ENCODE results near the gene DENND1A. TPM values are rescaled to one million over a fixed set of nuclear protein-coding genes. Genes with fewer than 3 reads are reported as not detected.
A peak's percentile ranks its signal among the peaks of the same experiment; 100 is the strongest.

Gene DENND1A
- total RNA-seq, 2 donors from 2014 or later: 19.3 to 22.8 TPM

DNA sequence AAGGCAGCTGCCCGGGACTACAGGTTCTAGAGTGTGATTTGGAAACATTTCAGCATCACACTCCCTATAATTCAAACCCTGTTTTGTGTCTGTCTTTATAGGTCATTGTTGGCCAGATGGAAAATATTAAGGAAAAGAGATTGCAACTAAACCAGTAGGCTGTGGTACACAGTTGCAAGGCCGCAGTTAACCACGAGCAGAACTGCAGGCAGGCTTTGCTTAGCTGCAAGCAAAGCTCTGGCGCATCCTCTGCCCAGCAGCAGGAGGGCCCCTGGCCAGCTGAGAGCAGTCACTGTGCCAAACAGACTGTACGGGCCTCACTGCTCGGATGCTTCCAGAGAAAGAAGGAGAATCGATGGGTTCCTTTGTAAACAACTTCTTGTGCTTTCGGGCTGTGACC lies 204.5 kb downstream of the DENND1A start:
- H3K27me3 Mint-ChIP-seq: no peaks in the 10 kb centered on the region
- peaks cover 10% of the 10 kb centered on the region for H3K4me1 Mint-ChIP-seq
- ATAC-seq (replicated peaks): no peak
- no peak overlapping the region for H3K4me3 Mint-ChIP-seq
- no peak overlapping the region for H3K27ac Mint-ChIP-seq
- H3K9me3 Mint-ChIP-seq: peaks cover 12% of the 10 kb centered on the region
- H3K36me3 Mint-ChIP-seq (ENCODE audit: low read depth): peaks cover 16% of the 10 kb centered on the region

DNA sequence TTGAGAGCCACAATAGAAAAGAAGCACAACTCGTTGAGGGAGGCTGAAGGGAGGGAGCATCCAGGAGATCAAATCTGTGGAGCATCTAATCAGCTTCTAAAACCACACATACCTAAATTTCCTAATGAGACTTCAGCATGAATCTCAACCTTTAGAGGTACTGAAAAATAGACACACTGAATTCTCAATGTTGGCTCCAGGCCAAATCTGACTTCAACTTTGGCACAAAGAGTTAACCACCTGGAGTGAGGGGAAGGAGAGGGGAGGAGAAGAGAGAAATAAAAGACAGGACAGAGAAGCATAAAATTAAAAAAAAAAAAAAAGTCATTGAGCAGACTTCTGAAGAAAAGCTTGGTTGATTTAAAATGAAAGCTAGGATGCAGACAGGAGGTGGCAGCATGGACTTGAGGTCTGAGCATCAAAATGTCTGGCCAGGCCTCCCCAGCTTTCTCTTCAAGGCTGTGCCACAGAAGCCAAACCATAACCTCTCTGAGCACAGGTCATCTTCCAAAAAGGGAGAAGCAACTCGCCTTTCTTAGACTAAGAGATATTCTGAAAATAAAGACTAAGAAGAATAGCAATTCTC lies 205.6 kb downstream of the DENND1A start:
- no peaks in the 10 kb centered on the region for H3K27me3 Mint-ChIP-seq
- H3K36me3 Mint-ChIP-seq (ENCODE audit: low read depth): peaks cover 14% of the 10 kb centered on the region
- no peak for ATAC-seq (replicated peaks)
- H3K27ac Mint-ChIP-seq: no peak overlapping the region
- H3K4me3 Mint-ChIP-seq: no peak overlapping the region
- H3K9me3 Mint-ChIP-seq: peaks cover 12% of the 10 kb centered on the region
- H3K4me1 Mint-ChIP-seq: peaks cover 10% of the 10 kb centered on the region

DNA sequence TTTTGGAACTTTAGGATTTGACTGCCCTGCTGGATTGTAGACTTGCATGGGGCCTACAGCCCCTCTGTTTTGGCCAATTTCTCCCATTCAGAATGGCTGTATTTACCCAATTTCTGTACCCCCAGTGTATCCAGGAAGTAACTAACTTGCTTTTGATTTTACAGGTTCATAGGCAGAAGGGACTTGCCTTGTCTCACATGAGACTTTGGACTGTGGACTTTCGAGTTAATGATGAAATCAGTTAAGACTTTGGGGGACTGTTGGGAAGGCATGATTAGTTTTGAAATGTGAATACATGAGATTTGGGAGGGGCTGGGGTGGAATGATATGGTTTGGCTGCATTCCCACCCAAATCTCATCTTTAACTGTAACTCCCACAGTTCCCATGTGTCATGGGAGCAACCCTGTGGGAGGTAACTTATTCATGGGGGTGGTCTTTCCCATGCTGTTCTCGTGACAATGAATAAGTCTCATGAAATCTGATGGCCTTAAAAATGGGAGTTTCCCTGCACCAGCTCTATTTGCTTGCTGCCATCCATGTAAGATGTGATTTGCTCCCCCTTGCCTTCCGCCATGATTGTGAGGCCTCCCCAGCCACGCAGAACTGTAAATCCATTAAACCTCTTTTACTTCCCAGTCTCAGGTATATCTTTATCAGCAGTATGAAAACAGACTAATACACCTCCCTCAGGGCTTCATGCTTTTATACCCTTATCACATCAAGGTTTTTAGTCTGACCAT lies 206.6 kb downstream of the DENND1A start:
- no peak overlapping the region for H3K27ac Mint-ChIP-seq
- H3K36me3 Mint-ChIP-seq (ENCODE audit: low read depth): peaks cover 14% of the 10 kb centered on the region
- peaks cover 12% of the 10 kb centered on the region for H3K9me3 Mint-ChIP-seq
- no peak for ATAC-seq (replicated peaks)
- H3K4me1 Mint-ChIP-seq: peaks cover 10% of the 10 kb centered on the region
- H3K27me3 Mint-ChIP-seq: no peaks in the 10 kb centered on the region
- H3K4me3 Mint-ChIP-seq: no peak overlapping the region

DNA sequence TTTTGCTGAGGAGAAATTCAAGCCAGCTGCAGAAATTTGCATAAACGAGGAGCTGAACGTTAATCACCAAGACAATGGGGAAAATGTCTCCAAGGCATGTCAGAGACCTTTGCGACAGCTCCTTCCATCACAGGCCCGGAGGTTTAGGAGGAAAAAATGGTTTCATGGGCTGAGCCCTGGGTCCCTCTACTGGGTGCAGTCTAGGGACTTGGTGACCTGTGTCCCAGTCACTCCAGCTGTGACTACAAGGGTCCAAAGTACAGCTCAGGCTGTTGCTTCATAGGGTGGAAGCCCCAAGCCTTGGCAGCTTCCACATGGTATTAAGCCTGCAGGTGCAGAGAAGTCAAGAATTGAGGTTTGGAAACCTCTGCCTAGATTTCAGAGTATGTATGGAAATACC lies 207.5 kb downstream of the DENND1A start:
- ATAC-seq (replicated peaks): no peak
- Mint-ChIP-seq H3K4me3 (no peak overlapping the region), H3K36me3 (ENCODE audit: low read depth) (peaks cover 14% of the 10 kb centered on the region), H3K9me3 (peaks cover 12% of the 10 kb centered on the region), H3K27ac (no peak overlapping the region), H3K4me1 (peaks cover 10% of the 10 kb centered on the region), H3K27me3 (no peaks in the 10 kb centered on the region)

DNA sequence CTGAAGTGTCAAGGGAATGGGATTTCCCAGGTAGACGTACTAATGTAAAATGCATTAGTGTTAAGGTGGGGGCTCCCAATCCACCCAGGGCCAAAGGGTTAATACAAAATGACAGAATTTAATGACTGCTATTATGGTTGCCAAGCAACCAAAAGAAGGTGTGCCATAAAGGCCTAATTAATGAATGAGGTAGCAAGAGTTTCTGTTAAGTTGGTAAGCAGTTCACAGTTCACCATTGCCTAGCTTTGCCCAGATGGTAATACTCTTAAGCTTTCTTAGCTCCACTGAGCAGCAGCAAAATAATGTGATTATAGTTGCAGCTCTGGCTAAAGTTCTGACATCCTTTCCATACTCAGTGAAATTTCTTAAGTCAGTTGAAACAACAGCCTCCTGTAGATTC lies 211.7 kb downstream of the DENND1A start:
- no peaks in the 10 kb centered on the region for H3K27me3 Mint-ChIP-seq
- peaks cover 3% of the 10 kb centered on the region for H3K9me3 Mint-ChIP-seq
- peaks cover 10% of the 10 kb centered on the region for H3K4me1 Mint-ChIP-seq
- H3K4me3 Mint-ChIP-seq: no peak overlapping the region
- no peak overlapping the region for H3K27ac Mint-ChIP-seq
- H3K36me3 Mint-ChIP-seq (ENCODE audit: low read depth): peaks cover 14% of the 10 kb centered on the region
- ATAC-seq (replicated peaks): no peak

DNA sequence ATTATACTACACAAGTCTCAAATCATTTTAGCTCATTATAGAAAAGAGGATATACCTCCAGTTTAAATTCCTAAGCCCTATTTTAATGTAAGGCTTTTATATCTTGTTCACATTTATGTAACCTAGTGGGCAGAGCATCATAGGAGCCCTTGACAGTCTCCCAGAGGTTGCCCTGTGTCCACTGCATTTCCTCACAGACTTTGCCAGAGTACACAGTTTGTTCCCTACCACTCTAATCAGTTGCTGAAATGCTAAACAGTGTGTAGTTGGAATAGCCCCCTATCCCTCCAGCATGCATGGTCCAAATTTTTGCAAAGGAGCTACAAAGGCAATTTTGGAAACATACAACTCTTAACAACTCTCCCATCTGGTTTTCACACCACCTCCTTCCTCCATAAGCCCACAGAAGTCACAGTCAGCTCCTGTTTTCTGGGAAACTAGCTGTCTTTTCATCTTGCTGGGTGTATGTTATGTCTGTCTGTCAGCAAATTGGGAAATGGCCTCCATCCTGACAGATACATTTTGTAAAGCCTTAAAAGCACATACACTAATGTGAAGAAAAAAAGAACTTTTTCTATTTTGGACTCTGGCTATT lies 212.2 kb downstream of the DENND1A start:
- H3K27me3 Mint-ChIP-seq: no peaks in the 10 kb centered on the region
- peaks cover 14% of the 10 kb centered on the region for H3K36me3 Mint-ChIP-seq (ENCODE audit: low read depth)
- no peak overlapping the region for H3K27ac Mint-ChIP-seq
- no peak for ATAC-seq (replicated peaks)
- H3K9me3 Mint-ChIP-seq: no peaks in the 10 kb centered on the region
- H3K4me3 Mint-ChIP-seq: no peak overlapping the region
- H3K4me1 Mint-ChIP-seq: peaks cover 10% of the 10 kb centered on the region

DNA sequence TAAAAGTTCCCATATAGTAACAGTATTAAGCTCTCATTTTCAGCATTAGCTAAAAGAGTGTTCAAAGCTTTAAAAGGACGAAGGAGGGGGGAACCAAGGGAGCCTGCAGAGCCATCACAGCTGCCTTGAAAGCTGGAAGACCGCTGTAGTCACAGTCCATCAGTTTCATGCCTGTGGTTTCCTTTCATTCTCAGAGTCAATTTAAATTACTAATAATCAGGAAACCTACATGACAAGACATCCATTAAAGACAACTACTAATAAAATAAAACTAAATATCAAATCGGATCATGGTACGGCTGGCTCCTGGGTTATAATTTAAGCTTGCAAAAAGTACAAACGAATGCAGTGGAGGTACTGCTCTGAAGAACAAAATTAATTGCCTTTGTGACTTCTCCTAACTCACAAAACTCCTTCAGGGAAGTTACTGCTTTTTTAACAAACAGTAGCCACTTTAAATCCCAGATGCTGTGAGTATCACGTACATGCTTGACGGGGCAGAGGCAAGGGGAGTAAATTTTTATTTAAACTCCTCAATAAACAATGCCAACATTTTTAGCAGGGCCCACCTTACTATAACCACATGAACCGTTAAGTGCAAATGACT lies 213.5 kb downstream of the DENND1A start:
- no peak overlapping the region for H3K4me3 Mint-ChIP-seq
- peaks cover 4% of the 10 kb centered on the region for H3K4me1 Mint-ChIP-seq
- no peak for ATAC-seq (replicated peaks)
- no peaks in the 10 kb centered on the region for H3K27me3 Mint-ChIP-seq
- no peaks in the 10 kb centered on the region for H3K9me3 Mint-ChIP-seq
- H3K27ac Mint-ChIP-seq: no peak overlapping the region
- peaks cover 6% of the 10 kb centered on the region for H3K36me3 Mint-ChIP-seq (ENCODE audit: low read depth)

DNA sequence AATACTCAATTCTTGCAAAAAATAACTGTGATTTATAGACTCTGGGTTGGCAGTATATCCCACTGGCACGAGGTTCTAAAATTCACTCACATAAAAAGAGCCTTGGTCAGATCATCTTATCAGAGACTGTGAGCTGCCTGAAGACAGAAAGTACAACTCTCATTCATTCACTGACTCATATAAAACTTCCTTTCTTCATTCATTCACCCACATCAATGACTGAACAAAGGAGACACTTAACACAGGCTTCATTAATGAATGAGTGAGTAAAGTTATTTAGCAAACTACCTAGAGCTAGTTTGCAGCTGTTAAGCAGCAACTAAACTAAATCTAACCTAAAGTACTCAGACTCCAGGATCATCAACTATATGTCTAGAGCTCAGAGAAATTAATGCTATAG lies 214.7 kb downstream of the DENND1A start:
- ATAC-seq (replicated peaks): peak; percentile 67
- no peaks in the 10 kb centered on the region for H3K4me1 Mint-ChIP-seq
- H3K27ac Mint-ChIP-seq: no peak overlapping the region
- no peaks in the 10 kb centered on the region for H3K27me3 Mint-ChIP-seq
- H3K36me3 Mint-ChIP-seq (ENCODE audit: low read depth): no peaks in the 10 kb centered on the region
- H3K4me3 Mint-ChIP-seq: no peak overlapping the region
- H3K9me3 Mint-ChIP-seq: no peaks in the 10 kb centered on the region

DNA sequence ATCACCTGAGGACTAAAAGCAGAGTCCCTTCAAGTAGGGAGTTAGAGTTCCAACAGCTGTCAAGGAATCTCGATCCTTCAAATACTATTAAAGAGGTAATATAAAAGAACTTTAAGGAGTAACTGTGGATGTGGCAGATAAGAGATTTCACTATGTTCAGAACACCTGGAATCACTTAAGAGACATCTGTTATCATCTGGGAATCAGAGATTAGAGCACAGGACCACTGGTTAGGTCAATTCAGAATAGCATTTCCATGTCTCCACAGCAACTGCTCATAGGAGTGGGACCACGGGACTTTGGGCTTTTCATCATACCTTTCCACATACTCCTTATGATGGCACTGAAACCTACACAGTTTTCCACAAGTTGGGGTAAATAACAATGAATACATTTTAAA lies 216.6 kb downstream of the DENND1A start:
- no peaks in the 10 kb centered on the region for H3K9me3 Mint-ChIP-seq
- no peak for ATAC-seq (replicated peaks)
- no peaks in the 10 kb centered on the region for H3K36me3 Mint-ChIP-seq (ENCODE audit: low read depth)
- H3K4me3 Mint-ChIP-seq: no peak overlapping the region
- no peaks in the 10 kb centered on the region for H3K27me3 Mint-ChIP-seq
- H3K4me1 Mint-ChIP-seq: no peaks in the 10 kb centered on the region
- H3K27ac Mint-ChIP-seq: no peak overlapping the region

DNA sequence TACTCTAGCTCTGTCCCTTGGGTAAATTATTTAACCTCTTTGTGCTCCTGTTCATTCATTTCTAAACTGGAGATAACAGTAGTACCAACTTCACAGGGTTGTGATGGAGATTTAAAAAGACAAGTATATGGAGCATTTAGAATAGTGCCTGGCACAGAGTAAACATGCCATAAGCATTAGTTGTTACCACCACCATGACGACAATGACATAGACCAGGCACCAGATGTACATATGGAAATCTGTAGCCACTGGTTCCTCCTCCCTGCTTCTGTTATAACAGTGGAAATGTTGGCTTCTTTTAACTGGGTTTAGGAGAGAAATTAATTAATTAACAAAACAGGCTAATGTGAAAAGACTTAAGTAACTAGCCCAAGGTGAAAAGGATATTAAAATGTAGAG lies 217.5 kb downstream of the DENND1A start:
- no peaks in the 10 kb centered on the region for H3K27me3 Mint-ChIP-seq
- no peak for ATAC-seq (replicated peaks)
- H3K27ac Mint-ChIP-seq: no peak overlapping the region

DNA sequence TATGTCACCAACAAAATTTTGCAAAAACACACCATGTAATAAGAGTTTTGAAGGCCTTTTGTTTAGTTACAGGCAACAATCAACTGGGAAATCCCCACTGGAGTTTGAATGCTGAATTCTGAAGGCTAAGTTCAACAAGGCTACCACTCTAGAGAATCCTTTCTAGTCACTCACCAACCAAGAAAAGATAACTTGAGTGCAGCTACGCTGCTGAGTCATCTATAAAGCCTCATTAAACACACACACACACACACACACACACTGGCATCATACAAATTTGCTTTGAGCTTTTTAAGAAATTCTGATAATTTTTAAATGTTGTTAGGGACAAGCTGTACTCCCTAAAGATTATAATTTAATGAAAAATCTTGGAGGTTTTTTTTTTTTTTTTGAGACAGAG lies 219.6 kb downstream of the DENND1A start:
- Mint-ChIP-seq H3K4me1 (peaks cover 4% of the 10 kb centered on the region), H3K27me3 (no peaks in the 10 kb centered on the region), H3K9me3 (peaks cover 11% of the 10 kb centered on the region), H3K4me3 (no peak overlapping the region), H3K36me3 (ENCODE audit: low read depth) (no peaks in the 10 kb centered on the region), H3K27ac (no peak overlapping the region)
- no peak for ATAC-seq (replicated peaks)

More for the DNA sequence above, 217.5 kb downstream of the DENND1A start:
- Mint-ChIP-seq H3K4me1 (no peaks in the 10 kb centered on the region), H3K36me3 (ENCODE audit: low read depth) (no peaks in the 10 kb centered on the region), H3K4me3 (no peak overlapping the region), H3K9me3 (peaks cover 4% of the 10 kb centered on the region)

DNA sequence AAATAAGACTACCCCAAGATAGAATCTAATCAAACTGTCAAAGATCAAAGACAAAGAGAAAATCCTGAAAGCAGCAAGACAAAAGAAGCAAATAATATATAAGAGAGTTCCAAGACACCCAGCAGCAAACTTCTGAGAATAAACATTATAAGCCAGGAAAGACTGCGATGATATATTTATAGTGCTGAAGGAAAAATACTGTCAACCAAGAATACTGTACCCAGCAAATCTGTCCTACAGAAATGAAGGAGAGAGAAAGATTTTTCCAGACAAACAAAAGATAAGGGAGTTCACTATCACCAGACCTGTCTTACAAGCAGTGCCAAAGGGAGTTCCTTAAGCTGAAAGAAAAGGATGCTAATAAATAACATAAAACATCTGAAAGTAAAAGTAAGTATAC lies 227.4 kb downstream of the DENND1A start:
- Mint-ChIP-seq H3K4me3 (no peak overlapping the region), H3K9me3 (peaks cover 24% of the 10 kb centered on the region), H3K36me3 (ENCODE audit: low read depth) (peaks cover 17% of the 10 kb centered on the region), H3K27me3 (no peaks in the 10 kb centered on the region), H3K4me1 (peaks cover 4% of the 10 kb centered on the region), H3K27ac (no peak overlapping the region)
- no peak for ATAC-seq (replicated peaks)

DNA sequence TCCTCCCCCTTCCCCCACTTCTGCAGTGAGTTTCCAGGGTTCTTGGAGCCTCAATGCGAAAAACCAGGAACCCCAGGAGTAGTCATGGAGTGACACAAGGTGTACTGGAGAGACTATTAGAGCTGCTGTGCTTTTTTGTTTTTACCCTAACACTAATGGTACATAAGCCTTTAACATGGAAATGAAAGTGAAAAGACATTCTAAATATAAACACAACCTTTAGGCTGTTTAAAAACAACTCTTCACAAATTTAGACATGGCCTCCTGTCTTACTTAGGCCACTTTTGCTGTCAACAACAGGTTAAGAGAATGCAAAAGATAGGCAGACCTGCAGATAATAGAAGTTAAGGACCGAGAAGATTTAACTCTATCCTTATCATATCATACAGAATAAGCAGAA lies 232.2 kb downstream of the DENND1A start:
- no peak for ATAC-seq (replicated peaks)
- Mint-ChIP-seq H3K4me1 (no peaks in the 10 kb centered on the region), H3K27ac (no peak overlapping the region), H3K27me3 (no peaks in the 10 kb centered on the region), H3K36me3 (ENCODE audit: low read depth) (peaks cover 10% of the 10 kb centered on the region), H3K4me3 (no peak overlapping the region), H3K9me3 (peaks cover 11% of the 10 kb centered on the region)

DNA sequence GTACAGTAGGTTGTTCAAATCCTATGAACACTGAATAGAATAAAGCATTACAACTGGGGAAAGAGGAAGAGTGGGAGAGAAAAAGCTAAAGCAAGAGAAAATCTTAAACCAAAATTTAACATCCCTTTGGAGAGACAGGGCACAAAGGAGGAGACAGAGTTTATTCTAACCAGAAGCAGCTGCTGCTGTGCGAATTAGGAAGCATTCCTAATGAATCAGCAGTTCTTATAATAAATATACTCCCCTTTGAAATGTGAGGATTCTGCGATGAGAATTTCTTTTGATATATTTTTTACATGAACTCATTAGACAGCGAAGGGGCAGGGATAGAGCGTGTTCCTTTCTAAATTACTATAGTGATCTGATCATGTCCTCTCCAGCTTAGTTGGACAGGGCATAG lies 233.4 kb downstream of the DENND1A start:
- Mint-ChIP-seq H3K36me3 (ENCODE audit: low read depth) (peaks cover 3% of the 10 kb centered on the region), H3K27me3 (no peaks in the 10 kb centered on the region)
- ATAC-seq (replicated peaks): no peak

DNA sequence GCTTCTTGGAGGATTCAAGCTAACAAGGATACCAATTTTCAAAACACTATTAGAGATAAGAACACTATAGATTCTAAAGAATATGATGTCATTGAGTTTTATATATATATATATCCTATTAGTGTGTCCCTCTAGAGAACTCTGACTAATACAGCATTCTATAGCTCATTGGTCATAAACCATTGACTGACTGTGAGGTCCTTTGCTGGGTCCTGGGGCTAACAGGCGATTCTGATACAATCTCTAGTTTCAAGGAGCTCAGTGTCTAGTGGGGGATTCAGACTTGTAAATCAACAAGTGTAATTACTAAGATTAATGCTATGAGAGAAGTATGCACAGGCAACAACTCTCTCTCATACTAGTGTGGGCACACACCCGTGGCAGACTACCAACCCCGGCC lies 234.5 kb downstream of the DENND1A start:
- Mint-ChIP-seq H3K9me3 (no peaks in the 10 kb centered on the region), H3K27me3 (no peaks in the 10 kb centered on the region), H3K27ac (no peak overlapping the region), H3K36me3 (ENCODE audit: low read depth) (peaks cover 8% of the 10 kb centered on the region), H3K4me1 (peaks cover 5% of the 10 kb centered on the region), H3K4me3 (no peak overlapping the region)
- no peak for ATAC-seq (replicated peaks)

More for the DNA sequence above, 233.4 kb downstream of the DENND1A start:
- Mint-ChIP-seq H3K27ac (no peak overlapping the region), H3K4me3 (no peak overlapping the region), H3K4me1 (peaks cover under 1% of the 10 kb centered on the region), H3K9me3 (no peaks in the 10 kb centered on the region)

Data from activated T-helper 17 cell treated with anti-CD3 and anti-CD28 coated beads, Interleukin-2, amount 50 U/mL, for 72 hours (primary cell).